ENCODE results near the gene PROCA1. TPM values are rescaled to one million over a fixed set of nuclear protein-coding genes. Genes with fewer than 3 reads are reported as not detected.

The PROCA1 gene
- total and polyA plus RNA-seq, 12 donors = 0.74 to 4.9 (median 1.3) TPM

- Histone ChIP-seq H3K9me3 (no peaks in the 10 kb centered on the region), H3K4me3 (no peak overlapping the region), H3K36me3 (peaks cover 0 to 40% (median 0%) of the 10 kb centered on the region in 9 donors), H3K27me3 (peaks cover 0 to under 1% (median 0%) of the 10 kb centered on the region in 7 donors), H3K27ac (peak overlapping the region in 1 of 10 donors; percentile 28), H3K4me1 (peaks cover 0 to 35% (median 28%) of the 10 kb centered on the region in 9 donors)
- peak; percentile 91 to 93 for DNase-seq
- peak; percentile 98 to 100 (median 100) for TF ChIP-seq CTCF (IDR thresholded peaks at IDR 0.05)
- WGBS, 2 donors = 36 to 42% methylated on average over 20 of the region's 20 CpGs
- ATAC-seq = peak; percentile 69 to 87 (median 80)
- intact Hi-C loops (cut with DNase I) = loop anchor here in 6 of 10 donors (1.0 kb wide), 2 partner anchors 23 to 24 kb away; partner anchors contain the start of gene TLCD1 (in 3 of the 6)
Observed at GRCh38 chr17:28750178-28751047, 38.7 kb upstream of the PROCA1 start.

- Histone ChIP-seq H3K9me3 (no peaks in the 10 kb centered on the region), H3K4me3 (no peak overlapping the region), H3K27ac (no peak overlapping the region), H3K27me3 (peaks cover 0 to 5% (median 0%) of the 10 kb centered on the region in 7 donors), H3K36me3 (peaks cover 0 to 40% (median 0%) of the 10 kb centered on the region in 9 donors), H3K4me1 (peaks cover 6 to 42% (median 36%) of the 10 kb centered on the region in 9 donors)
- TF ChIP-seq CTCF (IDR thresholded peaks at IDR 0.05) = no peak
- 61 to 64% methylated on average over 11 of the region's 11 CpGs for WGBS, 2 donors
- no peak for DNase-seq
- intact Hi-C loops (cut with DNase I) = loop anchor here in 7 of 10 donors (1.0 kb wide), 2 partner anchors 22 to 23 kb away; partner anchors contain the start of gene TLCD1 (in 3 of the 7)
- ATAC-seq = peak in 2 of 8 donors; percentile 1 to 3
Observed at GRCh38 chr17:28749516-28750177, 38.0 kb upstream of the PROCA1 start.

GRCh38 chr17:28748852-28749515 lies 37.3 kb upstream of the PROCA1 start:
- Histone ChIP-seq H3K27ac (no peak overlapping the region), H3K9me3 (no peaks in the 10 kb centered on the region), H3K4me3 (no peak overlapping the region), H3K36me3 (peaks cover 0 to 40% (median 0%) of the 10 kb centered on the region in 9 donors), H3K27me3 (peaks cover 0 to 5% (median 0%) of the 10 kb centered on the region in 7 donors), H3K4me1 (peaks cover 6 to 49% (median 42%) of the 10 kb centered on the region in 9 donors)
- intact Hi-C loops (cut with DNase I) = loop anchor here in 1 of 10 donors (1.0 kb wide), 1 partner anchor 22 kb away; no protein-coding TSS in a partner anchor
- no peak for TF ChIP-seq CTCF (IDR thresholded peaks at IDR 0.05)
- DNase-seq (no peak), ATAC-seq (no peak)
- WGBS, 2 donors = 67 to 72% methylated on average over 18 of the region's 18 CpGs

Data from heart right ventricle (tissue), 16 donors.